C4-2B (cell line): ENCODE measurements around the gene MED15.

Experiments used
- CTCF ChIP-seq: fragments of 450-650 bp; conservative IDR thresholded peaks from 2 replicates; pipeline ENCODE4 v1.5.1; 2017; ENCODE audit warnings: mild to moderate bottlenecking
- ZFX ChIP-seq: fragments of 450-650 bp; IDR thresholded peaks from 2 replicates; pipeline ENCODE4 v1.6.1; 2017

- TF ChIP-seq CTCF: no peak
- TF ChIP-seq ZFX: no peak
Measured at GRCh38 chr22:20545681-20546521, 38.5 kb downstream of the MED15 start.
